Transverse colon (tissue), 4 donors: ENCODE results near the gene DDRGK1. TPM values are rescaled to one million over a fixed set of nuclear protein-coding genes. Genes with fewer than 3 reads are reported as not detected.
"Not testable (repeated sequence)": the region's sequence is repeated elsewhere in the genome, so short reads cannot be mapped to it uniquely, and the experiment has no call there.

ENCODE experiments used
- DNase-seq: peaks from one replicate; pipeline ENCODE4 v3.0.0-alpha.2; 2019
- H3K27ac ChIP-seq, 4 donors: fragments of 200-600 bp; sonication (generic); 2 replicates each; pipeline ENCODE4 v1.5.1; 2016 to 2018; ENCODE audit warnings: inconsistent platforms in 4 of 4
- H3K27me3 ChIP-seq: fragments of 200-600 bp; sonication (generic); 2 replicates; pipeline ENCODE4 v1.5.1; 2017; ENCODE audit warnings: inconsistent platforms
- H3K36me3 ChIP-seq, 4 donors: fragments of 200-600 bp; sonication (generic); 2 replicates each; pipeline ENCODE4 v1.5.1; 2017 to 2019; ENCODE audit warnings: inconsistent platforms in 4 of 4
- H3K4me1 ChIP-seq, 4 donors: fragments of 200-600 bp; sonication (generic); 2 replicates each; pipeline ENCODE4 v1.5.1; 2017 to 2020; ENCODE audit warnings: inconsistent platforms in 4 of 4
- H3K4me3 ChIP-seq, 4 donors: fragments of 200-600 bp; sonication (generic); 1 replicate in 1 of 4; 2 replicates in 3 of 4; pipeline versions ENCODE4 v1.5.1 to v1.6.1; 2017 to 2019; ENCODE audit warnings: inconsistent platforms in 4 of 4
- H3K9me3 ChIP-seq, 2 donors: fragments of 200-600 bp; sonication (generic); 2 replicates each; pipeline ENCODE4 v1.5.1; 2017 to 2019; ENCODE audit warnings: inconsistent platforms in 2 of 2
- EP300 ChIP-seq: sonication (generic); formaldehyde crosslinking; IDR thresholded peaks from one replicate; pipeline ENCODE4 v1.6.1; 2017; ENCODE audit warnings: antibody characterized with exemption, low read depth
- POLR2A ChIP-seq: fragments of 450-650 bp; IDR thresholded peaks from one replicate; pipeline ENCODE4 v1.6.1; 2016; ENCODE audit warnings: antibody characterized with exemption, mild to moderate bottlenecking, moderate library complexity
- POLR2AphosphoS5 ChIP-seq, 3 donors: sonication (generic); formaldehyde crosslinking; IDR thresholded peaks; one replicate each; pipeline ENCODE4 v1.6.1; 2016; ENCODE audit warnings: antibody characterized with exemption in 3 of 3
- WGBS, 2 donors: methylation state at CpG; one replicate each; pipeline ENCODE4 v1.1.5; 2018; ENCODE audit warnings: low coverage in 1 of 2; 5-methylcytosine and 5-hydroxymethylcytosine counted together
- in situ Hi-C, 4 donors: fragments of 200-750 bp; cut with MboI; loops; one replicate each; pipeline versions ENCODE4 v1.15.0 to v1.15.1; 2017; ENCODE audit warnings: low sequenced_read_pairs in 3 of 4, low pct_ligation_motif_present in 1 of 4, low pct_unique_long_range_greater_than_20kb in 1 of 4
- intact Hi-C: fragments of 100-400 bp; cut with DNase I; formaldehyde crosslinking; loops from one replicate; pipeline ENCODE4 v1.15.1; 2023; ENCODE audit warnings: low total_unique reads
- total RNA-seq, 4 donors: library from RNA; depleted of rRNA; stranded (reverse); fragments of >200 nt; gene quantifications; one replicate each; pipeline ENCODE4 v1.1.0, GENCODE V29; 2016
- TF ChIP-seq, protein P1 (sequence below), 5 experiments: fragments of 200-600 bp in 3 of 5; fragments of 450-650 bp in 2 of 5; sonication (generic) in 3 of 5; IDR thresholded peaks; 1 replicate in 2 of 5; 2 replicates in 3 of 5; pipeline ENCODE4 v1.5.1; 2016 to 2017; ENCODE audit warnings: antibody characterized with exemption in 5 of 5, inconsistent platforms in 3 of 5, mild to moderate bottlenecking in 2 of 5, moderate library complexity in 1 of 5

Gene DDRGK1
- total RNA-seq, 4 donors from 2014 or later = 47.0 to 85.6 (median 80.4) TPM

DNA sequence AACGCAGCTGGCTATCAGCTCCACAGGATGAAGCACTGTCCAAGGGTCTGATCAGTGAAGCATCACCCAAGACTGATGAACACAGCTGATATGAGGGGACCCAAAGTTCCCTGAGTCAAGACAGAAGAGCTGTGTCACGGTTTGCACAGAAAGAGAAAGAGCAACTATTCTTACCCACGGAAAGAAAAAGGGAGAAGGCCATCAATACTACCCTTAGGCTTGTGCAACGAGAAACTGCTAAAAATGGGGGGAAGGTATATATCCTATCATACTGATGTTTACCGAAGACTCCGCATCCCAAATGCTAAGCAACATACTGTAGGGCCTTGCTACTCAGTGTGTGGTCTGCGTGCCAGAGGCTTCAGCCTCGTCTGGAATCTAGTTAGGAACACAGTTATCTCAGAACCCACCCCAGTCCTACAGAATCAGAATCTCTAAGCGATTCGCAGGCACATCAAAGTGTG, 45.5 kb downstream of the DDRGK1 start:
- H3K4me3 ChIP-seq = peak overlapping the region; percentile 66 to 96 (median 87)
- no peaks in the 10 kb centered on the region for H3K9me3 ChIP-seq
- in situ Hi-C loops = no loop called here
- intact Hi-C loops = no loop called here
- H3K4me1 ChIP-seq = peaks cover 17 to 33% (median 29%) of the 10 kb centered on the region in 4 donors
- WGBS, 2 donors = 0% methylated on average over 8 to 10 of the region's 10 CpGs
- H3K27ac ChIP-seq = peak overlapping the region; percentile 85 to 93 (median 91)
- H3K36me3 ChIP-seq = no peaks in the 10 kb centered on the region
- TF ChIP-seq POLR2AphosphoS5 (IDR thresholded peaks at IDR 0.05) = no peak
- H3K27me3 ChIP-seq = no peaks in the 10 kb centered on the region
- DNase-seq = no peak

DNA sequence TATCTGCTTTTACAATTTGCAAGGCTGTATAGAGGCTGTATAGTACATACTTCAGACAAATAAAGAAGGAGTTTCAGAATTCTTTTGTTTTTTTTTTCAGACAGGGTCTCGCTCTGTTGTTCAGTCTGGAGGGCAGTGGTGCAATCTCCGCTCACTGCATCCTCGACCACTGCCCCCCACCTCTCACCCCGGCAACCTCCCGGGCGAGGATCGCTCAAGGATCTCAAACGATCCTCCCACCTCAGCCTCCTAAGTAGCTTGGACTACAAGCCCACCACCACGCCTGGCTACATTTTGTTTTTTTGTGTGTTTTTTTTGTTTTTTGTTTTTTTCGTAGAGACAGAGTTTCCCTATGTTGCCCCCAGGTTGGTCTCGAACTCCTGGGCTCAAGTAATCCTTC, 46.7 kb downstream of the DDRGK1 start:
- TF ChIP-seq EP300 (no peak), POLR2A (no peak), POLR2AphosphoS5 (IDR thresholded peaks at IDR 0.05) (no peak)
- TF ChIP-seq, protein P1, sequence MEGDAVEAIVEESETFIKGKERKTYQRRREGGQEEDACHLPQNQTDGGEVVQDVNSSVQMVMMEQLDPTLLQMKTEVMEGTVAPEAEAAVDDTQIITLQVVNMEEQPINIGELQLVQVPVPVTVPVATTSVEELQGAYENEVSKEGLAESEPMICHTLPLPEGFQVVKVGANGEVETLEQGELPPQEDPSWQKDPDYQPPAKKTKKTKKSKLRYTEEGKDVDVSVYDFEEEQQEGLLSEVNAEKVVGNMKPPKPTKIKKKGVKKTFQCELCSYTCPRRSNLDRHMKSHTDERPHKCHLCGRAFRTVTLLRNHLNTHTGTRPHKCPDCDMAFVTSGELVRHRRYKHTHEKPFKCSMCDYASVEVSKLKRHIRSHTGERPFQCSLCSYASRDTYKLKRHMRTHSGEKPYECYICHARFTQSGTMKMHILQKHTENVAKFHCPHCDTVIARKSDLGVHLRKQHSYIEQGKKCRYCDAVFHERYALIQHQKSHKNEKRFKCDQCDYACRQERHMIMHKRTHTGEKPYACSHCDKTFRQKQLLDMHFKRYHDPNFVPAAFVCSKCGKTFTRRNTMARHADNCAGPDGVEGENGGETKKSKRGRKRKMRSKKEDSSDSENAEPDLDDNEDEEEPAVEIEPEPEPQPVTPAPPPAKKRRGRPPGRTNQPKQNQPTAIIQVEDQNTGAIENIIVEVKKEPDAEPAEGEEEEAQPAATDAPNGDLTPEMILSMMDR (IDR thresholded peaks at IDR 0.05) = no peak
- WGBS, 2 donors = 66 to 86% methylated on average over 7 to 11 of the region's 11 CpGs
- Histone ChIP-seq H3K4me1 (peaks cover 17 to 45% (median 29%) of the 10 kb centered on the region in 4 donors), H3K4me3 (peak overlapping the region in 1 of 4 donors; percentile 96), H3K27ac (peak overlapping the region in 1 of 4 donors; percentile 17), H3K36me3 (peaks cover 0 to 7% (median 0%) of the 10 kb centered on the region in 4 donors), H3K27me3 (no peaks in the 10 kb centered on the region), H3K9me3 (no peaks in the 10 kb centered on the region)
- intact Hi-C loops = no loop called here
- DNase-seq = no peak
- in situ Hi-C loops = no loop called here

DNA sequence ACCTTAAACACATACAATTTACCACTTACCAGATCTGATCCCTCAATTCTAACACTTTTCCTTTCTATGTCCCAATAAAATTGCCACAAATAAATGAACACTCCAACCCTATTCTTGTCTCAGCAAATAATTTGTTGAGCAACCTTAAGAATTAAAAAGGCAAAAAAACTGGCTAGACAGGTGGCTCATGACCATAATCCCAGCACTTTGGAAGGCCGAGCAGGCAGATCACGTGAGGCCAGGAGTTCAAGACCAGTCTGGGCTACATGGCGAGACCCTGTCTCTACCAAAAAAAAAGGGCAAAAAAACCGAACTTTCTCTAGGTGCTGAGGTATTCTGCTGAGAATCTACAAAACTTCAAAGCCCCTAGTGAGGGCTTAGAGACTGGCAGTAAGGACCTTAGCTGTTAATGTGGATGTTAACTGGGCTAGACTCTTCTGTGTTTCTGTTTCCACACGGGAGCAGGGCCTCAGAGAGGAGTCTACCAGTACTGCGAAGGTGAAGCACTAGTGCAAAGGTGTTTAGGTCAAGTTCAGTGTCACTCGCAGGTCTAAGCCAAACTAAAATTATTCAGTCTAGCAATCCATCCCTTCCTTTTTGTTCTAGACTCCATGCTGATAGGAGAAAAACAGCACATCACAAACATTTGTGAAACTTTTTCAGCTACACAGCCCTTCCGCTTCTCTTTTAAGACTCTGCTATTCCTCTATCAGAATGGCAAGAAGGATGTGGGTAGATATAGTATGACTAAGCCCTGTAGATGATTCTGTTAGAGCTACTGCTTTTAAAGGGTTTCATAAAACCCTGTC, 47.5 kb downstream of the DDRGK1 start:
- intact Hi-C loops = no loop called here
- DNase-seq = no peak

DNA sequence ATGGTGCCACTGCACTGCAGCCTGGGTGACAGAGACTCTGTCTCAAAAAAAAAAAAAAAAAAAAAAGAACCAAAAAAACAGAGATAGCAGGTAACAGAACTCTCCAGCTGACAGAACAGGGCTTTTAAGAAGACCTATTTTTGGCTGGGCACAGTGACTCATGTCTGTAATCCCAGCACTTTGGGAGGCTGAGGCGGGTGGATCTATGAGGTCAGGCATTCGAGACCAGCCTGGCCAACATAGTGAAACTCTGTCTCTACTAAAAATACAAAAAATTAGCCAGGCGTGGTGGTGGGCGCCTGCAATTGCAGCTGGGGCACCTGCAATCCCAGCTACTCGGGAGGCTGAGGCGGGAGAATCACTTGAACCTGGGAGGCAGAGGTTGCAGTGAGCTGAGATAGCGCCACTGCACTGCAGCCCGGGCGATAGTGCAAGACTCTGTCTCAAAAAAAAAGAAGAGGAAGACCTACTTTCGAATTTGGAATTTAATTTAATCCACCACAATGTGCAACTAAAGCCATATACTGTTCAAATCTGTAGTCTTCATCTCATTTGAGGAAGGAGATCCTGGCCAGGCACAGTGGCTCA, 52.3 kb downstream of the DDRGK1 start:
- Histone ChIP-seq H3K4me1 (peaks cover 5 to 39% (median 10%) of the 10 kb centered on the region in 4 donors), H3K36me3 (peaks cover 0 to 25% (median 3%) of the 10 kb centered on the region in 4 donors)
- DNase-seq, H3K27me3 ChIP-seq, intact Hi-C loops, H3K9me3 ChIP-seq, in situ Hi-C loops, H3K27ac ChIP-seq, H3K4me3 ChIP-seq: not testable (repeated sequence)
- WGBS, 2 donors = 80 to 84% methylated on average over 1 to 10 of the region's 10 CpGs

More for the DNA sequence above, 47.5 kb downstream of the DDRGK1 start:
- in situ Hi-C loops = no loop called here
- TF ChIP-seq POLR2A = no peak
- no peak for TF ChIP-seq EP300
- TF ChIP-seq POLR2AphosphoS5 (IDR thresholded peaks at IDR 0.05) = no peak
- TF ChIP-seq, protein P1 (IDR thresholded peaks at IDR 0.05) = no peak
- Histone ChIP-seq H3K27me3 (no peaks in the 10 kb centered on the region), H3K4me3 (peak overlapping the region in 1 of 4 donors; percentile 96), H3K9me3 (no peaks in the 10 kb centered on the region), H3K4me1 (peaks cover 21 to 51% (median 31%) of the 10 kb centered on the region in 4 donors), H3K36me3 (peaks cover 0 to 7% (median 0%) of the 10 kb centered on the region in 4 donors), H3K27ac (peak overlapping the region in 1 of 4 donors; percentile 17)
- WGBS, 2 donors = 61 to 76% methylated on average over 6 to 8 of the region's 8 CpGs

DNA sequence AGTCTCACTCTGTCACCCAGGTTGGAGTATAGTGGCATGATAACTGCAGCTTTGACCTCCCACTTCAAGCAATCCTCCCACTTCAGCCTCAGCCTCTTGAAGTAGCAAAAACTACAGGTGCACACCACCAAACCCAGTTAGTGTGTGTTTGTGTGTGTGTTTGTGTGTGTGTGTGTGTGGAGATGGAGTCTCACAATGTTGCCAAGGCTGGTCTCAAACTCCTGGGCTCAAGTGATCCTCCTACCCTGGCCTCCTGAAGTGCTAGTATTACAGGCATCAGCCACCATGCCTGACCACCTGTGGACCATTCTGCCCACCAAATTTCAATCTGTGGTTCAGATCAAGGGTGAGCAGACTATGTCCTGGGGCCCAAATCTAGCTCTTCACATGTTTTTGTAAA, 53.6 kb downstream of the DDRGK1 start:
- no peak overlapping the region for H3K27ac ChIP-seq
- H3K9me3 ChIP-seq = no peaks in the 10 kb centered on the region
- TF ChIP-seq POLR2AphosphoS5 (IDR thresholded peaks at IDR 0.05) = no peak
- no peak for TF ChIP-seq EP300
- TF ChIP-seq POLR2A = no peak
- TF ChIP-seq, protein P1 (IDR thresholded peaks at IDR 0.05) = no peak
- DNase-seq = no peak
- peaks cover 0 to 29% (median 3%) of the 10 kb centered on the region in 4 donors for H3K36me3 ChIP-seq
- in situ Hi-C loops = no loop called here
- H3K4me1 ChIP-seq = peaks cover 0 to 28% (median 4%) of the 10 kb centered on the region in 4 donors
- H3K4me3 ChIP-seq = no peak overlapping the region
- intact Hi-C loops = no loop called here
- no peaks in the 10 kb centered on the region for H3K27me3 ChIP-seq
